GM12872 (cell line): ENCODE results near the gene SAFB.

Experiments
- CTCF ChIP-seq: IDR thresholded peaks from 3 replicates; pipeline ENCODE4 v1.5.1; 2011; ENCODE audit warnings: low read depth, mild to moderate bottlenecking, low read length, moderate library complexity; ENCODE audit not compliant: insufficient read depth

SAFB gene

GRCh38 chr19:5585461-5586299 lies 37.2 kb upstream of the SAFB start:
- no peak for TF ChIP-seq CTCF

- no peak for TF ChIP-seq CTCF
These were observed 36.4 kb upstream of the SAFB start for GRCh38 chr19:5586300-5587070.

- TF ChIP-seq CTCF, result no peak
These were observed 35.8 kb upstream of the SAFB start for GRCh38 chr19:5587071-5587455.

GRCh38 chr19:5587661-5588060 lies 35.2 kb upstream of the SAFB start:
- TF ChIP-seq CTCF, result no peak

GRCh38 chr19:5588441-5588840 lies 34.4 kb upstream of the SAFB start:
- no peak for TF ChIP-seq CTCF

- no peak for TF ChIP-seq CTCF
These were observed 33.8 kb upstream of the SAFB start for GRCh38 chr19:5588906-5589676.

GRCh38 chr19:5590151-5590864 lies 32.6 kb upstream of the SAFB start:
- no peak for TF ChIP-seq CTCF
